ENCODE data around the gene CPE.

GRCh38 chr4:165404080-165404479 lies 25.3 kb downstream of the CPE start:
- TF ChIP-seq CTCF (IDR thresholded peaks at IDR 0.05; ENCODE audit: low read depth, low read length, poor library complexity, severe bottlenecking), result no peak
- TF ChIP-seq EZH2phosphoT487 (IDR thresholded peaks at IDR 0.05; ENCODE audit: borderline replicate concordance, low read length), result no peak
